Measurements from ENCODE around the gene EXOSC7. TPM values are rescaled to one million over a fixed set of nuclear protein-coding genes. Genes with fewer than 3 reads are reported as not detected.

Gene EXOSC7
- total and polyA plus RNA-seq, 9 of the 15 experiments (the other 6 are each of a cell fraction or from before 2014, with no cell fraction given): 88.5 to 237 (median 112) TPM

DNA sequence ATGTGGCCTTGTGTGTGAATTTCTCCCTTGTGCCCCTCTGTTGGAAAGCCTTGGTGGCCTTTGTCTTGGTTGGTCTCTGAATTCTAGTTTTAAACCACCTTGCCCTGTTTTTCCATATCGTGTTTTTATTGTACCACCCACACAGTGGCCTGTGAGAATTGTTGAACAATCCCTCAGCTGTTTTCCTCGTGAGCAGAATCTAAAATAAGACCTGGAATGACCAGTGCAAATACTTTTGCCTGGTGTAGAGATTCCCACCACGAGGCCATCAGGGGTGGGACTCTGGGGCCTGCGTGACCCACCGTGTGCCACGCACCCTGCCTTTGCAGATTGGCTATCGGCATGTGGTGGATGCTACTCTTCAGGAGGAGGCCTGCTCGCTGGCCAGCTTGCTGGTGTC is 31.0 kb downstream of the EXOSC7 start:
- DNase-seq (ENCODE audit: extremely low read depth in 1 of 4, low spot score in 3 of 4) (no peak), FAIRE-seq (no peak), ATAC-seq (no peak)
- Histone ChIP-seq H3K4me1 (replicated peaks in 1 of 2; ENCODE audit: control insufficient read depth in 2 of 2, insufficient read depth in 2 of 2, low read length in 2 of 2) (no peaks in the 10 kb centered on the region), H3K9me3 (replicated peaks; ENCODE audit: control insufficient read depth, insufficient read depth, low read depth, low read length) (no peaks in the 10 kb centered on the region), H3K79me2 (ENCODE audit: control insufficient read depth, insufficient read depth, low read length) (no peaks in the 10 kb centered on the region), H3K27me3 (ENCODE audit: control insufficient read depth in 2 of 2, insufficient read depth in 2 of 2, low read length in 2 of 2) (no peaks in the 10 kb centered on the region), H3K9ac (ENCODE audit: insufficient read depth in 1 of 2, low read depth in 2 of 2, low read length in 2 of 2) (no peak overlapping the region), H3K27ac (ENCODE audit: extremely low read depth, low read depth, low read length) (no peak overlapping the region), H3K36me3 (ENCODE audit: control insufficient read depth, insufficient read depth, low read length) (peaks cover 86% of the 10 kb centered on the region), H2AFZ (ENCODE audit: low read depth, low read length) (no peak overlapping the region), H3K4me3 (no peak overlapping the region), H4K20me1 (replicated peaks; ENCODE audit: control insufficient read depth, insufficient read depth, low read length) (no peaks in the 10 kb centered on the region), H3K4me2 (ENCODE audit: insufficient read depth, low read length) (no peak overlapping the region), H3K9me1 (ENCODE audit: control insufficient read depth, insufficient read depth, low read length) (no peaks in the 10 kb centered on the region)
- in situ Hi-C loops (cut with MboI) (no loop called here), intact Hi-C loops (cut with micrococcal nuclease) (no loop called here)
- ChIA-PET CTCF (ENCODE audit: low intra/inter-chr PET ratio) (no interaction called here), POLR2A (no interaction called here)
- WGBS (ENCODE audit: insufficient coverage, low coverage, missing lambda C conversion rate): 94% methylated on average over 8 of the region's 8 CpGs
- no peak for TF ChIP-seq DACH1 (IDR thresholded peaks at IDR 0.05; ENCODE audit: partially characterized antibody)
- TF ChIP-seq POLR3G (IDR thresholded peaks at IDR 0.05; ENCODE audit: extremely low read depth, insufficient read length, insufficient replicate concordance): no peak
- TF ChIP-seq ZNF586 (CRISPR knock-in tag; conservative IDR thresholded peaks at IDR 0.05): no peak
- no peak for TF ChIP-seq SMARCA5 (IDR thresholded peaks at IDR 0.05)
- TF ChIP-seq C11orf30 (IDR thresholded peaks at IDR 0.05; ENCODE audit: low read depth): no peak
- TF ChIP-seq FOXA3 (CRISPR knock-in tag; conservative IDR thresholded peaks at IDR 0.05 in 1 of 2, IDR thresholded peaks at IDR 0.05 in 1 of 2): no peak
- no peak for TF ChIP-seq HMG20A (CRISPR knock-in tag; conservative IDR thresholded peaks at IDR 0.05)
- TF ChIP-seq, protein P1, sequence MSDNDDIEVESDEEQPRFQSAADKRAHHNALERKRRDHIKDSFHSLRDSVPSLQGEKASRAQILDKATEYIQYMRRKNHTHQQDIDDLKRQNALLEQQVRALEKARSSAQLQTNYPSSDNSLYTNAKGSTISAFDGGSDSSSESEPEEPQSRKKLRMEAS (CRISPR knock-in tag; IDR thresholded peaks at IDR 0.05): no peak
- TF ChIP-seq NR2F6 (CRISPR knock-in tag; IDR thresholded peaks at IDR 0.05): no peak
- TF ChIP-seq, protein P2, sequence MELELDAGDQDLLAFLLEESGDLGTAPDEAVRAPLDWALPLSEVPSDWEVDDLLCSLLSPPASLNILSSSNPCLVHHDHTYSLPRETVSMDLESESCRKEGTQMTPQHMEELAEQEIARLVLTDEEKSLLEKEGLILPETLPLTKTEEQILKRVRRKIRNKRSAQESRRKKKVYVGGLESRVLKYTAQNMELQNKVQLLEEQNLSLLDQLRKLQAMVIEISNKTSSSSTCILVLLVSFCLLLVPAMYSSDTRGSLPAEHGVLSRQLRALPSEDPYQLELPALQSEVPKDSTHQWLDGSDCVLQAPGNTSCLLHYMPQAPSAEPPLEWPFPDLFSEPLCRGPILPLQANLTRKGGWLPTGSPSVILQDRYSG (tag; conservative IDR thresholded peaks at IDR 0.05; ENCODE audit: low read depth): no peak
- no peak for TF ChIP-seq BRD4 (IDR thresholded peaks at IDR 0.05)
- TF ChIP-seq ILK (tag; IDR thresholded peaks at IDR 0.05; ENCODE audit: borderline replicate concordance, low read depth): no peak
- TF ChIP-seq CBFA2T3 (IDR thresholded peaks at IDR 0.05): no peak
- BruUV-seq (replicated peaks): no TSS peak

Measured in K562 (cell line).